Activated CD8-positive, alpha-beta memory T cell treated with anti-CD3 and anti-CD28 coated beads for 4 hours (primary cell): Measurements from ENCODE around the gene CLEC4C.

Experiments
- DNase-seq, 2 donors: peaks; one replicate each; pipeline ENCODE4 v3.0.0-alpha.2; 2020; ENCODE audit warnings: low read depth in 2 of 2

The CLEC4C gene

GRCh38 chr12:7723926-7724325 lies 23.2 kb downstream of the CLEC4C start:
- no peak for DNase-seq

- DNase-seq = no peak
Measured at GRCh38 chr12:7719946-7720730, 27.0 kb downstream of the CLEC4C start.

DNA sequence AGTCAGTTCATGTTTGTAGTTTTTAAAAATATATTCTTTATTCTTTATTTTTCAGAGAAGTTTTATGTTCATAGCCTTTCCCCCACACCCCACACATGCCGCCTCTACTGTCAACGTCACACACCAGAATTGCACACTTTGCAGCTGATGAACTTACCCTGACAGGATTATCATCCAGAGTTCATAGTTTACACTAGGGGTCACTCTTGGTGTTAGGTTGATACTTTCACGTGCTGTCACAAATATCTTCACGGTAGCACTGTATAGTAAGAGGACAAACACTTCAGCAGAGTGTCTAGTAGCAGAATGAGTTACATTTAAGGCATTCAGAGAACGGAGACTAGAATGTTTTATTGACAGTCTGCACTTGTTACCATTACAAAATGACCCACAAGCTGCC lies 30.8 kb downstream of the CLEC4C start:
- no peak for DNase-seq

DNA sequence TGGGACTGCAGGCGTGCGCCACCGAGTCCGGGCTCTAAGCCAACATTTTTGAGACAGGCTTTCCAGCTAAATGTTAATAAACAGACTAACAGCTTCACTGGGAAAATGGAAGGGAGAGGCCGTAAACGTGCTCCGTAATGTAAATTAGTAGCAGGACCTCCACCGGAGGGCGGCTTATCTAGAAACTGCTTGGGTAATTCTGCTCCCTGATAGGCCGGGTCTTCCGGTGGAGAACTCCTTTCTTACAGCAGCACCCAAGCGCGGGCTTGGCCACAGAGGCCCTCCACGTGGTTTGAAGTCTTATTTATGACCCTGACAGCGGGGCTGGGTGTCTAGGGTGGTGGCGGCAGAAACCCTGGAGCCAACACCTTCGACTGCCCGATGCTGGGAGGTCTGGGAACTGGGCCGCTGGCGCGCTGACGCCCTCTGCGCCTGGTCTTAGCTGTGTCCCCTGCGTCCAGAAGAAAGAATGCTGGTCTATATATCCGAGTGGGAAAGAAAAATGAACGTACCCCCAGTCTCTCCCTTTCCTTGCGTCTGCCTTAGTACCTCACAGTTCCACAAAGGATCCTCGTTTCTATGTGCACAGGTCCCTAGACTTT lies 34.2 kb downstream of the CLEC4C start:
- no peak for DNase-seq

GRCh38 chr12:7711133-7711532 lies 36.0 kb downstream of the CLEC4C start, which contains the start of gene DPPA3:
Gene DPPA3 (plus strand): TSS chr12:7711433. CDS start chr12:7711571, 138 bp downstream.
- DNase-seq = no peak

DNA sequence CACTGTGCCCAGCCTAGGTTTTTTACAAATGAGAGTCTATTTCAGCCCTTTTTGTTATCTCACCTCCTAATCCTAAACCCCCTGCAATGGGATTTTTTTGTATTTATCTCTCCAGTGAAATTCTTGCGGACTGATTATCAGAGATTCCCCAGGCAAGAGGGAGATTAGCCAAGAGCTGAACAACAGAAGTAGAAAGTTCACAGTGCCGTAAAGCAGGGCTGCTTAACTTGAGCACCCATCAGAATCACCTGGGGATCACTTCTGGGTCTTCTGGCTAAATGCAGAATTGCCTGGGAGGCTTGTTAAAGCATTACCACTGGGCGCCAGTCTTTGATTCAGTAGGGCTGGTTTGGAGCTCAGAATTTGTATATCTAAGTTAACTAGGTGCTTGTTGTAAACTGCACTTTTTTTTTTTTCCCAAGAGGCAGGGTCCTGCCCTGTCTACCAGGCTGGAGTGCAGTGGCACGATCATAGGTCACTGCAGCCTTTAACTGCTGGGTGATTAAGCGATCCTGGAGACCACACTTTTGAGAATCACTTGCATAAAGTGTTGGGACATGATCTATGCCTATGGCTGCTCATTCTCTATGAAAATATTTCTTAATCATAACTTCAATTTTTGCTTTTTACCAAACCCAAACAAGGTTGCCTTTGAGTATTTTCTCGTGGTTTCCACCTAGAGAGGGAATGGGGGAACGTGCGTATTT lies 37.1 kb downstream of the CLEC4C start:
- no peak for DNase-seq

GRCh38 chr12:7705846-7706245 lies 41.3 kb downstream of the CLEC4C start:
- no peak for DNase-seq

DNA sequence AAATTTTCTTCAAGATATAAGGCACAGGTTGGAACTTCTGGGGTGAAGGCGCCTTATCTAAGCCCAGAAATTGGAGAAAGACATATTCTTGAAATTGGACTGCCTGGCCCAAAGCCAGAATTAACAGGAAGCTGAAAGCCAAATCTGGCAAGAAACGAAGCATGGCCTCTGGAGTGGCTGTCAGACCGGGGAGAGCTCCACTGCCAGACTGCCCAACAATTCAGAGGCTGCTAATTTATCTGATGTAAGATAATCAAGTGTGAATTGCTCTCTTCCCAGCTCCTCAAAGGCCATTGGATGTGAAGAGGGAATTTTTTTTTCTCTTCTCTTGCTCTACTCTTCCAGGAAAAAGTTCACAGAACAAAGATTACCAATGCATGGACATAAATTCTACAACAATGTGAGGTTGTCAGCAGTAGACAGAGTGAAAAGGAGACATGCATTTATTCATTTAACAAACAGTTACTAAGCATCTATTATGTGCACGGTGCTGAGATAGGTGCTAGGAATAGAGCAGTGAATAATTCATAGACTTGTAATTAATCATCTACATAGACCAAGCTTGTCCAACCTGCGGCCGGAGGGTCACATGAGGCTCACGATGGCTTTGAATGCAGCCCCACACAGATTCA lies 51.5 kb downstream of the CLEC4C start, which contains the start of gene GDF3:
Gene GDF3, minus strand, starts transcription at position 210 of the 632 bp plus-strand sequence. Its CDS starts 47 bp downstream, at position 163.
- no peak for DNase-seq

- DNase-seq = no peak
Measured at GRCh38 chr12:7695237-7695560, 52.0 kb downstream of the CLEC4C start.

DNA sequence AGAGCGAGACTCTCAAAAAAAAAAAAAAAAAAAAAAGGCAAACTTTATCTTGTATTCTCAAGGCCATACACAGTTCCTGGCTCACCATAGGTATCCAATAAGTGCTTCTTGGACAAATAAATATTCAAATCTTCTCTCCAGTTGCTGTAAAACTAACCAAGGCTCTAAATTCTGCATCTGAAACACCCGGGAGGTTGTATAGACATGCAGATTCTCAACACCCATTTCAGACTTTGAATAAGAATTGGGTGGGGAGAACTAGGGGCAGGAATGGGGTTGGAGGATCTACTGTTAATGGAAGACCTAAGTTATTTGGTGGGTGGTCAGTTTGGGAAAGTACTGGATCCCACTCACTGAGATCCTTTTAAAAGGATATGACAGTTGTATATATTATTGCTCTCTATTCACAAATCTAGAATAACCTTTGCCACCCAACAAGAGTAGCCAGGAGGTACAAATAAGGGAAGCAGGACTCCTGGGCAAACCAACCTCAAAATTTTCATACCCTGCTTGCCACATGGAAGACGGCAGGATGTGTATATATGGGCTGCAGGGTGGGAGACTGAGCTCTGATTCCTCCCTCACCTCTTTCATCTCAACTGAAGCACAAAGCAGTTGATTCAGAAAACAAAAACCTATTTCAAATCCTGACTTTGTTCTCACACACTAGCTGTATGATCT lies 52.5 kb downstream of the CLEC4C start:
- no peak for DNase-seq

DNA sequence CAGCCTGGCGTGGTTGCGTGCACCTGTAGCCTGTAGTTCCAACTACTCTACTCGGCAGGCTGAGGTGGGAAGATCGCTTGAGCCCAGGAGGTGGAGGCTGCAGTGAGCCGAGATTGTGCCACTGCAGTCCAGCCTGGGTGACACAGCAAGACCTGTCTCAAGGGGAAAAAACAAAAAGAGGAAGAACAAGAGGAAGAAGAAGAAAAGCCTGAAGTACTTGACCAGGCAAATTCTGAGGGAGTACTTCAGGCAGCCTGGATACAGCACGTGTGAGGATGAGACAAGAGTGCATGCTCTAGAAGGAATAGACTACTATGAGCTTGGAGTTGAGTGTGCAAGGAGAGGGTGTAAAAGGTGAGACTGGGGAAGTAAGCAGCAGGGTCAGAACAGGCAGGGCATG lies 53.4 kb downstream of the CLEC4C start:
- DNase-seq = no peak

GRCh38 chr12:7681535-7681934 lies 65.6 kb downstream of the CLEC4C start:
- no peak for DNase-seq
